K562 (cell line): ENCODE measurements around the gene LITAF.

Experiments used
- BRF2 ChIP-seq: IDR thresholded peaks from 3 replicates; pipeline ENCODE4 v1.6.1; 2011; ENCODE audit warnings: borderline replicate concordance, mild to moderate bottlenecking; ENCODE audit not compliant: insufficient read length, insufficient read depth
- EP300 ChIP-seq: IDR thresholded peaks from 2 replicates; pipeline ENCODE4 v1.6.1; 2012; ENCODE audit warnings: low read length, improper control_type of control experiment
- MAZ ChIP-seq, 2 experiments: fragments of 450-650 bp in 1 of 2; sonication (generic) in 1 of 2; formaldehyde crosslinking; IDR thresholded peaks in 1 of 2; conservative IDR thresholded peaks in 1 of 2; 2 replicates each; pipeline versions ENCODE4 v1.4.0 to v1.5.0; 2020; ENCODE audit warnings: mild to moderate bottlenecking in 1 of 2, missing genetic modification reagents in 1 of 2
- MYC ChIP-seq, 2 experiments: fragments of 250-450 bp in 1 of 2; sonication (Bioruptor Pico) in 1 of 2; IDR thresholded peaks; 2 replicates each; pipeline versions ENCODE4 v1.5.1 to v1.6.1; 2012 to 2021; ENCODE audit warnings: low read depth in 2 of 2, borderline replicate concordance in 1 of 2, improper control_type of control experiment in 1 of 2, low read length in 1 of 2, mild to moderate bottlenecking in 1 of 2, moderate library complexity in 1 of 2
- NFE2L1 ChIP-seq: fragments of 450-650 bp; IDR thresholded peaks from 2 replicates; pipeline ENCODE4 v1.6.1; 2016; ENCODE audit warnings: missing genetic modification characterization, low read depth, mild to moderate bottlenecking, missing compliant biosample characterization, moderate library complexity, borderline replicate concordance
- POLR2A ChIP-seq: fragments of 450-650 bp; conservative IDR thresholded peaks from 2 replicates; pipeline ENCODE4 v1.6.1; 2016
- ZNF274 ChIP-seq: IDR thresholded peaks from 2 replicates; pipeline ENCODE4 v1.6.1; 2011; ENCODE audit warnings: low read depth, mild to moderate bottlenecking, low read length, moderate library complexity, borderline replicate concordance
- TF ChIP-seq, protein P1 (sequence below), 2 experiments: fragments of 200-800 bp in 1 of 2; sonication (Bioruptor generic) in 1 of 2; sonication (generic) in 1 of 2; formaldehyde crosslinking in 1 of 2; IDR thresholded peaks in 1 of 2; conservative IDR thresholded peaks in 1 of 2; 2 replicates each; pipeline versions ENCODE4 v1.5.0 to v1.6.1; 2016 to 2020; ENCODE audit warnings: missing compliant biosample characterization in 1 of 2, missing genetic modification characterization in 1 of 2, missing genetic modification reagents in 1 of 2
- TF ChIP-seq, protein P2 (sequence below), 3 experiments: IDR thresholded peaks in 2 of 3; conservative IDR thresholded peaks in 1 of 3; 2 replicates each; pipeline ENCODE4 v1.5.1; 2011 to 2012; ENCODE audit warnings: low read length in 3 of 3, mild to moderate bottlenecking in 3 of 3, control low read depth in 2 of 3, improper control_type of control experiment in 1 of 3, inconsistent platforms in 1 of 3, low read depth in 1 of 3, mixed read lengths in 1 of 3, moderate library complexity in 1 of 3; ENCODE audit not compliant: insufficient read depth in 2 of 3

GRCh38 chr16:11626657-11627291, 40.1 kb upstream of the LITAF start:
- TF ChIP-seq POLR2A, result no peak
- TF ChIP-seq, protein P1, sequence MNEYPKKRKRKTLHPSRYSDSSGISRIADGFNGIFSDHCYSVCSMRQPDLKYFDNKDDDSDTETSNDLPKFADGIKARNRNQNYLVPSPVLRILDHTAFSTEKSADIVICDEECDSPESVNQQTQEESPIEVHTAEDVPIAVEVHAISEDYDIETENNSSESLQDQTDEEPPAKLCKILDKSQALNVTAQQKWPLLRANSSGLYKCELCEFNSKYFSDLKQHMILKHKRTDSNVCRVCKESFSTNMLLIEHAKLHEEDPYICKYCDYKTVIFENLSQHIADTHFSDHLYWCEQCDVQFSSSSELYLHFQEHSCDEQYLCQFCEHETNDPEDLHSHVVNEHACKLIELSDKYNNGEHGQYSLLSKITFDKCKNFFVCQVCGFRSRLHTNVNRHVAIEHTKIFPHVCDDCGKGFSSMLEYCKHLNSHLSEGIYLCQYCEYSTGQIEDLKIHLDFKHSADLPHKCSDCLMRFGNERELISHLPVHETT (CRISPR knock-in tag; conservative IDR thresholded peaks at IDR 0.05 in 1 of 2, IDR thresholded peaks at IDR 0.05 in 1 of 2), result no peak
- TF ChIP-seq NFE2L1, result no peak
- TF ChIP-seq MAZ (CRISPR knock-in tag; conservative IDR thresholded peaks at IDR 0.05 in 1 of 2, IDR thresholded peaks at IDR 0.05 in 1 of 2), result no peak
- no peak for TF ChIP-seq ZNF274
- TF ChIP-seq MYC (IDR thresholded peaks at IDR 0.05; ENCODE audit: low read depth, low read length), result no peak
- TF ChIP-seq MYC (CRISPR knock-in tag; IDR thresholded peaks at IDR 0.05; ENCODE audit: borderline replicate concordance, low read depth), result peak; percentile 25; the same call in 1 of the 2 replicates
- TF ChIP-seq EP300, result no peak
- TF ChIP-seq BRF2, result no peak
- TF ChIP-seq, protein P2, sequence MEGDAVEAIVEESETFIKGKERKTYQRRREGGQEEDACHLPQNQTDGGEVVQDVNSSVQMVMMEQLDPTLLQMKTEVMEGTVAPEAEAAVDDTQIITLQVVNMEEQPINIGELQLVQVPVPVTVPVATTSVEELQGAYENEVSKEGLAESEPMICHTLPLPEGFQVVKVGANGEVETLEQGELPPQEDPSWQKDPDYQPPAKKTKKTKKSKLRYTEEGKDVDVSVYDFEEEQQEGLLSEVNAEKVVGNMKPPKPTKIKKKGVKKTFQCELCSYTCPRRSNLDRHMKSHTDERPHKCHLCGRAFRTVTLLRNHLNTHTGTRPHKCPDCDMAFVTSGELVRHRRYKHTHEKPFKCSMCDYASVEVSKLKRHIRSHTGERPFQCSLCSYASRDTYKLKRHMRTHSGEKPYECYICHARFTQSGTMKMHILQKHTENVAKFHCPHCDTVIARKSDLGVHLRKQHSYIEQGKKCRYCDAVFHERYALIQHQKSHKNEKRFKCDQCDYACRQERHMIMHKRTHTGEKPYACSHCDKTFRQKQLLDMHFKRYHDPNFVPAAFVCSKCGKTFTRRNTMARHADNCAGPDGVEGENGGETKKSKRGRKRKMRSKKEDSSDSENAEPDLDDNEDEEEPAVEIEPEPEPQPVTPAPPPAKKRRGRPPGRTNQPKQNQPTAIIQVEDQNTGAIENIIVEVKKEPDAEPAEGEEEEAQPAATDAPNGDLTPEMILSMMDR (IDR thresholded peaks at IDR 0.05 in 2 of 3, conservative IDR thresholded peaks at IDR 0.05 in 1 of 3; ENCODE audit: insufficient read depth in 2 of 3, low read depth in 1 of 3, low read length in 3 of 3), result no peak
